Neural cell (in vitro differentiated cells): Measurements from ENCODE around the gene PATL1. TPM values are rescaled to one million over a fixed set of nuclear protein-coding genes. Genes with fewer than 3 reads are reported as not detected.

Source experiments
- H2AFZ ChIP-seq: fragments of 200-600, 300-800 bp; sonication (generic), shearing (Covaris generic); 2 replicates; pipeline ENCODE4 v1.6.0; 2014; ENCODE audit warnings: low read depth, mild to moderate bottlenecking, antibody characterized with exemption, low read length, moderate library complexity
- H3F3A ChIP-seq: fragments of 200-600 bp; shearing (Covaris generic); 2 replicates; pipeline ENCODE4 v1.6.1; 2016; ENCODE audit warnings: mild to moderate bottlenecking, moderate library complexity, mixed read lengths, antibody characterized with exemption, low read length; ENCODE audit not compliant: insufficient read depth, poor library complexity, severe bottlenecking
- H3K27ac ChIP-seq: fragments of 200-600, 300-800 bp; sonication (generic), shearing (Covaris generic); 2 replicates; pipeline ENCODE4 v1.5.1; 2014; ENCODE audit warnings: mild to moderate bottlenecking, low read length, moderate library complexity
- H3K27me3 ChIP-seq: fragments of 300-800, 200-600 bp; sonication (generic), shearing (Covaris generic); 2 replicates; pipeline ENCODE4 v1.6.0; 2014; ENCODE audit warnings: mild to moderate bottlenecking, low read depth, low read length, moderate library complexity; ENCODE audit not compliant: insufficient read depth
- H3K36me3 ChIP-seq: fragments of 300-800, 200-600 bp; sonication (generic), shearing (Covaris generic); 2 replicates; pipeline ENCODE4 v1.5.1; 2014; ENCODE audit warnings: mild to moderate bottlenecking, antibody characterized with exemption, low read length, moderate library complexity; ENCODE audit not compliant: insufficient read depth
- H3K4me2 ChIP-seq: fragments of 300-800, 200-600 bp; sonication (generic), shearing (Covaris generic); 2 replicates; pipeline ENCODE4 v1.6.0; 2014; ENCODE audit warnings: mild to moderate bottlenecking, low read length
- H3K4me3 ChIP-seq: fragments of 300-800, 200-600 bp; sonication (generic), shearing (Covaris generic); 2 replicates; pipeline ENCODE4 v1.5.1; 2014; ENCODE audit warnings: mild to moderate bottlenecking, low read length, moderate library complexity
- H3K79me2 ChIP-seq: fragments of 200-600 bp; shearing (Covaris generic); replicated peaks from 2 replicates; pipeline ENCODE4 v1.6.0; 2014; ENCODE audit warnings: mild to moderate bottlenecking, low read length, moderate library complexity; ENCODE audit not compliant: insufficient read depth
- H3K9ac ChIP-seq: fragments of 300-800, 200-600 bp; sonication (generic), shearing (Covaris generic); 2 replicates; pipeline ENCODE4 v1.6.1; 2016; ENCODE audit warnings: mild to moderate bottlenecking, low read length, mixed read lengths
- H3K9me2 ChIP-seq: fragments of 200-600 bp; shearing (Covaris generic); 2 replicates; pipeline ENCODE4 v1.6.1; 2016; ENCODE audit warnings: mild to moderate bottlenecking, low read length, mixed read lengths; ENCODE audit not compliant: insufficient read depth
- H3K9me3 ChIP-seq: fragments of 200-600, 300-800 bp; sonication (generic), shearing (Covaris generic); 2 replicates; pipeline ENCODE4 v1.6.1; 2016; ENCODE audit warnings: mild to moderate bottlenecking, mixed run types, low read length, moderate library complexity, mixed read lengths
- H4K20me1 ChIP-seq: fragments of 200-600 bp; shearing (Covaris generic); 2 replicates; pipeline ENCODE4 v1.6.1; 2016; ENCODE audit warnings: mild to moderate bottlenecking, mixed run types; ENCODE audit not compliant: insufficient read depth
- EP300 ChIP-seq: fragments of 450-650 bp; conservative IDR thresholded peaks from 2 replicates; pipeline ENCODE4 v1.6.1; 2014; ENCODE audit warnings: antibody characterized with exemption, mild to moderate bottlenecking, moderate library complexity; ENCODE audit not compliant: poor library complexity, severe bottlenecking
- EZH2 ChIP-seq: fragments of 200-600, 300-800 bp; shearing (Covaris generic), sonication (generic); IDR thresholded peaks from 2 replicates; pipeline ENCODE4 v1.6.1; 2014; ENCODE audit warnings: antibody characterized with exemption, low read length, borderline replicate concordance, mild to moderate bottlenecking; ENCODE audit not compliant: insufficient read depth, poor library complexity, severe bottlenecking
- MXI1 ChIP-seq: fragments of 450-650 bp; conservative IDR thresholded peaks from 2 replicates; pipeline ENCODE4 v1.6.1; 2014; ENCODE audit warnings: antibody characterized with exemption, mild to moderate bottlenecking; ENCODE audit not compliant: poor library complexity, severe bottlenecking
- POLR2AphosphoS5 ChIP-seq: IDR thresholded peaks from 2 replicates; pipeline ENCODE4 v1.6.1; 2012
- RAD21 ChIP-seq: fragments of 450-650 bp; conservative IDR thresholded peaks from 2 replicates; pipeline ENCODE4 v1.6.1; 2014; ENCODE audit warnings: antibody characterized with exemption, mild to moderate bottlenecking, moderate library complexity
- SMC3 ChIP-seq: fragments of 450-650 bp; conservative IDR thresholded peaks from 2 replicates; pipeline ENCODE4 v1.6.1; 2014; ENCODE audit warnings: antibody characterized with exemption, mild to moderate bottlenecking, moderate library complexity; ENCODE audit not compliant: poor library complexity
- TAF1 ChIP-seq: IDR thresholded peaks from 2 replicates; pipeline ENCODE4 v1.6.1; 2012; ENCODE audit warnings: low read depth
- polyA plus RNA-seq: library from polyadenylated mRNA; depleted of rRNA; stranded (reverse); fragments of >200 nt; gene quantifications from 2 replicates; pipeline ENCODE4 v1.2.3, GENCODE V29; 2014
- TF ChIP-seq, protein P1 (sequence below): IDR thresholded peaks from 2 replicates; pipeline ENCODE4 v1.6.1; 2012; ENCODE audit warnings: borderline replicate concordance

PATL1 gene
- polyA plus RNA-seq, 1 donor from 2014 or later: 3.2 TPM

DNA sequence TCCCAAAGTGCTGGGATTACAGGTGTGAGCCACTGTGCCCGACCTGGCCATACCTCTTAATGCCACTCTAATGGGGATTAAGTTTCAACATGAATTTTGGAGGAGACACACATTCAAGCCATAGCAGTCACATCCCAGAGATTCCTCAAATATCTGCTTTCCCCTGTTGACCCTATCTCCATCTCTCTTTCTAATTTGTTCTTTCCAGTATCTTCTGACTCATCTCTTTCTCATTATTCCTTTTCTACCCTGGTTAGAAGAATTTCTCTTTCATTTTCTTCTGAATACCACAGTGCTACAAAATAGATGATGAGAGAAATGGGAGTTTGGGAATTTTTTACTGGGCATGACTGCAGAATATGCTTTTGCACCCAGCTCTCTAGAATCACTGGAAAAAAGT is 39.7 kb upstream of the PATL1 start:
- Histone ChIP-seq H3K27me3 (no peaks in the 10 kb centered on the region), H2AFZ (no peak overlapping the region), H4K20me1 (no peaks in the 10 kb centered on the region), H3K79me2 (no peaks in the 10 kb centered on the region), H3K36me3 (no peaks in the 10 kb centered on the region), H3K4me2 (no peak overlapping the region), H3K9me2 (no peaks in the 10 kb centered on the region), H3F3A (no peaks in the 10 kb centered on the region), H3K9me3 (no peaks in the 10 kb centered on the region), H3K9ac (no peak overlapping the region), H3K4me3 (no peak overlapping the region), H3K27ac (no peak overlapping the region)
- TF ChIP-seq MXI1 (no peak), SMC3 (no peak), TAF1 (no peak), POLR2AphosphoS5 (no peak), EP300 (no peak)
- TF ChIP-seq, protein P1, sequence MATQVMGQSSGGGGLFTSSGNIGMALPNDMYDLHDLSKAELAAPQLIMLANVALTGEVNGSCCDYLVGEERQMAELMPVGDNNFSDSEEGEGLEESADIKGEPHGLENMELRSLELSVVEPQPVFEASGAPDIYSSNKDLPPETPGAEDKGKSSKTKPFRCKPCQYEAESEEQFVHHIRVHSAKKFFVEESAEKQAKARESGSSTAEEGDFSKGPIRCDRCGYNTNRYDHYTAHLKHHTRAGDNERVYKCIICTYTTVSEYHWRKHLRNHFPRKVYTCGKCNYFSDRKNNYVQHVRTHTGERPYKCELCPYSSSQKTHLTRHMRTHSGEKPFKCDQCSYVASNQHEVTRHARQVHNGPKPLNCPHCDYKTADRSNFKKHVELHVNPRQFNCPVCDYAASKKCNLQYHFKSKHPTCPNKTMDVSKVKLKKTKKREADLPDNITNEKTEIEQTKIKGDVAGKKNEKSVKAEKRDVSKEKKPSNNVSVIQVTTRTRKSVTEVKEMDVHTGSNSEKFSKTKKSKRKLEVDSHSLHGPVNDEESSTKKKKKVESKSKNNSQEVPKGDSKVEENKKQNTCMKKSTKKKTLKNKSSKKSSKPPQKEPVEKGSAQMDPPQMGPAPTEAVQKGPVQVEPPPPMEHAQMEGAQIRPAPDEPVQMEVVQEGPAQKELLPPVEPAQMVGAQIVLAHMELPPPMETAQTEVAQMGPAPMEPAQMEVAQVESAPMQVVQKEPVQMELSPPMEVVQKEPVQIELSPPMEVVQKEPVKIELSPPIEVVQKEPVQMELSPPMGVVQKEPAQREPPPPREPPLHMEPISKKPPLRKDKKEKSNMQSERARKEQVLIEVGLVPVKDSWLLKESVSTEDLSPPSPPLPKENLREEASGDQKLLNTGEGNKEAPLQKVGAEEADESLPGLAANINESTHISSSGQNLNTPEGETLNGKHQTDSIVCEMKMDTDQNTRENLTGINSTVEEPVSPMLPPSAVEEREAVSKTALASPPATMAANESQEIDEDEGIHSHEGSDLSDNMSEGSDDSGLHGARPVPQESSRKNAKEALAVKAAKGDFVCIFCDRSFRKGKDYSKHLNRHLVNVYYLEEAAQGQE: no peak

DNA sequence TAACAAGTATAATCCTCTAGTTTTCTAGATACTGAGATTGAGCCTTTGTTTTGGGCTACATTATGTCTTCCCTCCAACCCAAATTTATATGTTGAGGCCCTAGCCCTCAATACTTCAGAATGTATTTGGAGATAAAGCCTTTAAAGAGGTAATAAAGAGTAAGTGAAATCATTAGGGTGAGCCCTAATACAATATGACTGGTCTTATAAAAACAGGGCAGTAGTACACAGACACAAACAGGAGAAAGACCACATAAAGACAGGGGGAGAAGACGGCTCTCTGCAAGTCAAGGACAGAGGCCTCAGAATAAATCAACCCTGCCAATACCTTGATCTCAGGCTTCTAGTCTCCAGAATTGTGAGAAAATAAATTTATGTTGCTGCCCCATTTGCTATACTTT is 38.5 kb upstream of the PATL1 start:
- Histone ChIP-seq H3K9me3 (no peaks in the 10 kb centered on the region), H3K36me3 (no peaks in the 10 kb centered on the region), H2AFZ (no peak overlapping the region), H3K79me2 (no peaks in the 10 kb centered on the region), H3K4me3 (no peak overlapping the region), H3K9ac (no peak overlapping the region), H3K4me2 (no peak overlapping the region), H3K27ac (no peak overlapping the region), H4K20me1 (no peaks in the 10 kb centered on the region), H3F3A (no peaks in the 10 kb centered on the region), H3K9me2 (no peaks in the 10 kb centered on the region), H3K27me3 (no peaks in the 10 kb centered on the region)
- no peak for TF ChIP-seq RAD21
- TF ChIP-seq MXI1: no peak
- TF ChIP-seq, protein P1: no peak
- no peak for TF ChIP-seq EZH2
